GM12864 (cell line): ENCODE measurements around the gene FSTL3.

Source experiments
- DNase-seq: peaks from one replicate; pipeline ENCODE4 v3.0.0-alpha.2; 2011; ENCODE audit warnings: low read depth
- H3K4me3 ChIP-seq: 2 replicates; pipeline ENCODE4 v1.5.1; 2011; ENCODE audit warnings: mild to moderate bottlenecking, low read depth, low read length, control low read depth
- CTCF ChIP-seq: IDR thresholded peaks from 2 replicates; pipeline ENCODE4 v1.5.1; 2011; ENCODE audit warnings: low read depth, mild to moderate bottlenecking, moderate library complexity, low read length, control low read depth, inconsistent platforms; ENCODE audit errors: missing control alignments

The FSTL3 gene

GRCh38 chr19:703651-704446, 27.7 kb downstream of the FSTL3 start:
- no peak for TF ChIP-seq CTCF

GRCh38 chr19:704447-704741, 28.2 kb downstream of the FSTL3 start:
- TF ChIP-seq CTCF, result no peak
- H3K4me3 ChIP-seq, result no peak overlapping the region
- no peak for DNase-seq

More at GRCh38 chr19:703651-704446, 27.7 kb downstream of the FSTL3 start:
- no peak overlapping the region for H3K4me3 ChIP-seq
- DNase-seq, result no peak

GRCh38 chr19:708154-709143, 32.3 kb downstream of the FSTL3 start, which contains the start of gene PALM:
TSS of gene PALM (plus strand) at chr19:708935. CDS start at chr19:709147, 212 bp downstream.
- H3K4me3 ChIP-seq, result no peak within 1 kb of the TSS
- TF ChIP-seq CTCF, result no peak
- no peak for DNase-seq

- no peak for DNase-seq
- no peak overlapping the region for H3K4me3 ChIP-seq
- no peak for TF ChIP-seq CTCF
Measured at GRCh38 chr19:709196-709964, 33.2 kb downstream of the FSTL3 start.

GRCh38 chr19:709965-710571, 33.9 kb downstream of the FSTL3 start:
- TF ChIP-seq CTCF, result no peak
- H3K4me3 ChIP-seq, result no peak overlapping the region
- DNase-seq, result no peak

GRCh38 chr19:710767-711166, 34.6 kb downstream of the FSTL3 start:
- TF ChIP-seq CTCF, result no peak
- no peak for DNase-seq
- H3K4me3 ChIP-seq, result no peak overlapping the region
